ENCODE measurements around the gene CHMP1B. TPM values are rescaled to one million over a fixed set of nuclear protein-coding genes. Genes with fewer than 3 reads are reported as not detected.

The CHMP1B gene
- total RNA-seq, 1 experiment from 2014 or later = 38.7 TPM

GRCh38 chr18:11834772-11835171 lies 16.4 kb upstream of the CHMP1B start:
- Histone ChIP-seq H3T11ph (ENCODE audit: low read length) (no peak overlapping the region), H2BK5ac (ENCODE audit: insufficient read length, low read length) (no peak overlapping the region), H2BK20ac (ENCODE audit: low read depth, low read length, poor library complexity, severe bottlenecking) (no peak overlapping the region), H3K14ac (ENCODE audit: insufficient read depth, low read length) (no peak overlapping the region), H3K79me2 (ENCODE audit: insufficient read depth, low read length) (no peaks in the 10 kb centered on the region), H2BK120ac (ENCODE audit: low read depth, low read length, poor library complexity, severe bottlenecking) (no peak overlapping the region), H3K27me3 (ENCODE audit: insufficient read depth, low read length) (no peaks in the 10 kb centered on the region), H3K9ac (ENCODE audit: extremely low read depth, insufficient read length, low read length) (no peak overlapping the region), H3K4ac (ENCODE audit: low read depth, low read length) (no peak overlapping the region), H4K8ac (replicated peaks; ENCODE audit: insufficient read length, low read depth, low read length) (no peak overlapping the region), H3K4me2 (ENCODE audit: insufficient read depth, insufficient read length, low read length) (no peak overlapping the region), H3K56ac (ENCODE audit: insufficient read length, low read depth, low read length) (no peak overlapping the region), H2AFZ (ENCODE audit: low read length) (no peak overlapping the region), H4K91ac (ENCODE audit: insufficient read length, low read depth, low read length) (no peak overlapping the region), H3K9me3 (ENCODE audit: control insufficient read depth, low read depth, low read length) (no peaks in the 10 kb centered on the region), H2BK12ac (ENCODE audit: insufficient read length, low read depth, low read length) (no peak overlapping the region), H3K18ac (ENCODE audit: insufficient read length, low read depth, low read length) (no peak overlapping the region), H2BK15ac (ENCODE audit: low read depth, low read length) (no peak overlapping the region), H3K23ac (ENCODE audit: insufficient read length, low read depth, low read length) (no peak overlapping the region), H3K27ac (ENCODE audit: insufficient read length, low read depth, low read length) (no peak overlapping the region), H3K79me1 (ENCODE audit: insufficient read depth, low read depth, low read length, poor library complexity, severe bottlenecking) (no peaks in the 10 kb centered on the region), H3K4me1 (ENCODE audit: insufficient read depth, low read length) (no peaks in the 10 kb centered on the region; the same call in 1 of the 2 replicates), H2AK5ac (ENCODE audit: insufficient read length, low read length) (no peak overlapping the region), H3K23me2 (ENCODE audit: insufficient read length, low read depth, low read length, poor library complexity, severe bottlenecking) (no peaks in the 10 kb centered on the region), H4K20me1 (ENCODE audit: control insufficient read depth, insufficient read depth, insufficient read length) (no peaks in the 10 kb centered on the region), H4K5ac (ENCODE audit: insufficient read length, low read depth, low read length) (no peak overlapping the region)
- peaks cover 3 to 6% (median 5%) of the 10 kb centered on the region in 3 experiments; a peak in 5 of 7 replicates for H3K36me3 Mint-ChIP-seq (ENCODE audit: insufficient read depth in 1 of 3, low read depth in 3 of 3)
- peaks cover 0 to 4% of the 10 kb centered on the region in 2 experiments; a peak in 1 of 5 replicates for H3K9me3 Mint-ChIP-seq
- peak overlapping the region in 1 of 3 experiments; percentile 95; a peak in 1 of 7 replicates for H3K27ac Mint-ChIP-seq
- H3K4me1 Mint-ChIP-seq = peaks cover 7 to 8% of the 10 kb centered on the region in 2 experiments
- DNase-seq = no peak
- H3K4me3 Mint-ChIP-seq = no peak overlapping the region
- no CpG with 5 or more reads among the region's 5 CpGs for WGBS (ENCODE audit: extremely low coverage, insufficient read length, low lambda C conversion rate)
- H3K27me3 Mint-ChIP-seq (ENCODE audit: low read depth) = no peaks in the 10 kb centered on the region
- TF ChIP-seq, protein P1, sequence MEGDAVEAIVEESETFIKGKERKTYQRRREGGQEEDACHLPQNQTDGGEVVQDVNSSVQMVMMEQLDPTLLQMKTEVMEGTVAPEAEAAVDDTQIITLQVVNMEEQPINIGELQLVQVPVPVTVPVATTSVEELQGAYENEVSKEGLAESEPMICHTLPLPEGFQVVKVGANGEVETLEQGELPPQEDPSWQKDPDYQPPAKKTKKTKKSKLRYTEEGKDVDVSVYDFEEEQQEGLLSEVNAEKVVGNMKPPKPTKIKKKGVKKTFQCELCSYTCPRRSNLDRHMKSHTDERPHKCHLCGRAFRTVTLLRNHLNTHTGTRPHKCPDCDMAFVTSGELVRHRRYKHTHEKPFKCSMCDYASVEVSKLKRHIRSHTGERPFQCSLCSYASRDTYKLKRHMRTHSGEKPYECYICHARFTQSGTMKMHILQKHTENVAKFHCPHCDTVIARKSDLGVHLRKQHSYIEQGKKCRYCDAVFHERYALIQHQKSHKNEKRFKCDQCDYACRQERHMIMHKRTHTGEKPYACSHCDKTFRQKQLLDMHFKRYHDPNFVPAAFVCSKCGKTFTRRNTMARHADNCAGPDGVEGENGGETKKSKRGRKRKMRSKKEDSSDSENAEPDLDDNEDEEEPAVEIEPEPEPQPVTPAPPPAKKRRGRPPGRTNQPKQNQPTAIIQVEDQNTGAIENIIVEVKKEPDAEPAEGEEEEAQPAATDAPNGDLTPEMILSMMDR (conservative IDR thresholded peaks at IDR 0.05) = no peak
